Neural cell (in vitro differentiated cells): ENCODE measurements around the gene MASTL. TPM values are rescaled to one million over a fixed set of nuclear protein-coding genes. Genes with fewer than 3 reads are reported as not detected.

Source experiments
- H2AFZ ChIP-seq: fragments of 200-600, 300-800 bp; sonication (generic), shearing (Covaris generic); 2 replicates; pipeline ENCODE4 v1.6.0; 2014; ENCODE audit warnings: low read depth, mild to moderate bottlenecking, antibody characterized with exemption, low read length, moderate library complexity
- H3F3A ChIP-seq: fragments of 200-600 bp; shearing (Covaris generic); 2 replicates; pipeline ENCODE4 v1.6.1; 2016; ENCODE audit warnings: mild to moderate bottlenecking, moderate library complexity, mixed read lengths, antibody characterized with exemption, low read length; ENCODE audit not compliant: insufficient read depth, poor library complexity, severe bottlenecking
- H3K27ac ChIP-seq: fragments of 200-600, 300-800 bp; sonication (generic), shearing (Covaris generic); 2 replicates; pipeline ENCODE4 v1.5.1; 2014; ENCODE audit warnings: mild to moderate bottlenecking, low read length, moderate library complexity
- H3K27me3 ChIP-seq: fragments of 300-800, 200-600 bp; sonication (generic), shearing (Covaris generic); 2 replicates; pipeline ENCODE4 v1.6.0; 2014; ENCODE audit warnings: mild to moderate bottlenecking, low read depth, low read length, moderate library complexity; ENCODE audit not compliant: insufficient read depth
- H3K36me3 ChIP-seq: fragments of 300-800, 200-600 bp; sonication (generic), shearing (Covaris generic); 2 replicates; pipeline ENCODE4 v1.5.1; 2014; ENCODE audit warnings: mild to moderate bottlenecking, antibody characterized with exemption, low read length, moderate library complexity; ENCODE audit not compliant: insufficient read depth
- H3K4me2 ChIP-seq: fragments of 300-800, 200-600 bp; sonication (generic), shearing (Covaris generic); 2 replicates; pipeline ENCODE4 v1.6.0; 2014; ENCODE audit warnings: mild to moderate bottlenecking, low read length
- H3K4me3 ChIP-seq: fragments of 300-800, 200-600 bp; sonication (generic), shearing (Covaris generic); 2 replicates; pipeline ENCODE4 v1.5.1; 2014; ENCODE audit warnings: mild to moderate bottlenecking, low read length, moderate library complexity
- H3K79me2 ChIP-seq: fragments of 200-600 bp; shearing (Covaris generic); replicated peaks from 2 replicates; pipeline ENCODE4 v1.6.0; 2014; ENCODE audit warnings: mild to moderate bottlenecking, low read length, moderate library complexity; ENCODE audit not compliant: insufficient read depth
- H3K9ac ChIP-seq: fragments of 300-800, 200-600 bp; sonication (generic), shearing (Covaris generic); 2 replicates; pipeline ENCODE4 v1.6.1; 2016; ENCODE audit warnings: mild to moderate bottlenecking, low read length, mixed read lengths
- H3K9me2 ChIP-seq: fragments of 200-600 bp; shearing (Covaris generic); 2 replicates; pipeline ENCODE4 v1.6.1; 2016; ENCODE audit warnings: mild to moderate bottlenecking, low read length, mixed read lengths; ENCODE audit not compliant: insufficient read depth
- H3K9me3 ChIP-seq: fragments of 200-600, 300-800 bp; sonication (generic), shearing (Covaris generic); 2 replicates; pipeline ENCODE4 v1.6.1; 2016; ENCODE audit warnings: mild to moderate bottlenecking, mixed run types, low read length, moderate library complexity, mixed read lengths
- H4K20me1 ChIP-seq: fragments of 200-600 bp; shearing (Covaris generic); 2 replicates; pipeline ENCODE4 v1.6.1; 2016; ENCODE audit warnings: mild to moderate bottlenecking, mixed run types; ENCODE audit not compliant: insufficient read depth
- CTCF ChIP-seq: fragments of 450-650 bp; IDR thresholded peaks from 2 replicates; pipeline ENCODE4 v1.5.1; 2014; ENCODE audit warnings: antibody characterized with exemption, mild to moderate bottlenecking, moderate library complexity; ENCODE audit not compliant: poor library complexity, severe bottlenecking
- EP300 ChIP-seq: fragments of 450-650 bp; conservative IDR thresholded peaks from 2 replicates; pipeline ENCODE4 v1.6.1; 2014; ENCODE audit warnings: antibody characterized with exemption, mild to moderate bottlenecking, moderate library complexity; ENCODE audit not compliant: poor library complexity, severe bottlenecking
- EZH2 ChIP-seq: fragments of 200-600, 300-800 bp; shearing (Covaris generic), sonication (generic); IDR thresholded peaks from 2 replicates; pipeline ENCODE4 v1.6.1; 2014; ENCODE audit warnings: antibody characterized with exemption, low read length, borderline replicate concordance, mild to moderate bottlenecking; ENCODE audit not compliant: insufficient read depth, poor library complexity, severe bottlenecking
- MXI1 ChIP-seq: fragments of 450-650 bp; conservative IDR thresholded peaks from 2 replicates; pipeline ENCODE4 v1.6.1; 2014; ENCODE audit warnings: antibody characterized with exemption, mild to moderate bottlenecking; ENCODE audit not compliant: poor library complexity, severe bottlenecking
- POLR2AphosphoS5 ChIP-seq: IDR thresholded peaks from 2 replicates; pipeline ENCODE4 v1.6.1; 2012
- RAD21 ChIP-seq: fragments of 450-650 bp; conservative IDR thresholded peaks from 2 replicates; pipeline ENCODE4 v1.6.1; 2014; ENCODE audit warnings: antibody characterized with exemption, mild to moderate bottlenecking, moderate library complexity
- REST ChIP-seq: IDR thresholded peaks from 2 replicates; pipeline ENCODE4 v1.6.1; 2012; ENCODE audit warnings: borderline replicate concordance
- SMC3 ChIP-seq: fragments of 450-650 bp; conservative IDR thresholded peaks from 2 replicates; pipeline ENCODE4 v1.6.1; 2014; ENCODE audit warnings: antibody characterized with exemption, mild to moderate bottlenecking, moderate library complexity; ENCODE audit not compliant: poor library complexity
- TAF1 ChIP-seq: IDR thresholded peaks from 2 replicates; pipeline ENCODE4 v1.6.1; 2012; ENCODE audit warnings: low read depth
- polyA minus RNA-seq: library from RNA; depleted of rRNA, polyadenylated mRNA; stranded (reverse); fragments of >200 nt; gene quantifications from 2 replicates; pipeline ENCODE4 v1.2.3, GENCODE V29; 2014
- polyA plus RNA-seq: library from polyadenylated mRNA; depleted of rRNA; stranded (reverse); fragments of >200 nt; gene quantifications from 2 replicates; pipeline ENCODE4 v1.2.3, GENCODE V29; 2014

Gene MASTL
- polyA plus RNA-seq (7.1 and 7.6 TPM in 2 replicates), polyA minus RNA-seq (12.8 and 13.1 TPM in 2 replicates)

GRCh38 chr10:27155066-27155754 lies at the start of gene MASTL:
Gene MASTL, plus strand, starts transcription at chr10:27155352. Its CDS starts 75 bp downstream, at chr10:27155427.
- H3K36me3 ChIP-seq: no peaks in the 10 kb centered on the region
- peak within 1 kb of the TSS; percentile 99 for H3K27ac ChIP-seq
- TF ChIP-seq POLR2AphosphoS5: peak; percentile 95
- TF ChIP-seq EP300: peak; percentile 55
- peak; percentile 93 for TF ChIP-seq MXI1
- no peak for TF ChIP-seq SMC3
- no peak for TF ChIP-seq EZH2
- peak; percentile 86 for TF ChIP-seq TAF1
- no peak for TF ChIP-seq RAD21
- no peak for TF ChIP-seq CTCF
- peak; percentile 66 for TF ChIP-seq REST
- H3K4me2 ChIP-seq: peak within 1 kb of the TSS; percentile 93
- no peaks in the 10 kb centered on the region for H3K9me3 ChIP-seq
- H3K9ac ChIP-seq: peak within 1 kb of the TSS; percentile 97
- peak within 1 kb of the TSS; percentile 99 for H2AFZ ChIP-seq
- peak within 1 kb of the TSS; percentile 98 for H3K4me3 ChIP-seq
- no peaks in the 10 kb centered on the region for H3K9me2 ChIP-seq
- no peaks in the 10 kb centered on the region for H4K20me1 ChIP-seq
- H3K27me3 ChIP-seq: no peaks in the 10 kb centered on the region
- peaks cover 50% of the 10 kb centered on the region for H3K79me2 ChIP-seq
- peaks cover 9% of the 10 kb centered on the region for H3F3A ChIP-seq

GRCh38 chr10:27108165-27108564 lies 47.0 kb upstream of the MASTL start:
- H3K27me3 ChIP-seq: no peaks in the 10 kb centered on the region

More at GRCh38 chr10:27108165-27108564, 47.0 kb upstream of the MASTL start:
- no peak overlapping the region for H3K4me3 ChIP-seq
- no peaks in the 10 kb centered on the region for H3K79me2 ChIP-seq
- H3K9me2 ChIP-seq: no peaks in the 10 kb centered on the region
- no peaks in the 10 kb centered on the region for H3K36me3 ChIP-seq
- TF ChIP-seq MXI1: no peak
- no peak for TF ChIP-seq POLR2AphosphoS5
- no peak for TF ChIP-seq EZH2
- TF ChIP-seq RAD21: no peak
- no peaks in the 10 kb centered on the region for H4K20me1 ChIP-seq
- H3K27ac ChIP-seq: no peak overlapping the region
- no peak overlapping the region for H3K9ac ChIP-seq
- no peaks in the 10 kb centered on the region for H3K9me3 ChIP-seq
- H2AFZ ChIP-seq: no peak overlapping the region
- no peak overlapping the region for H3K4me2 ChIP-seq
- H3F3A ChIP-seq: no peaks in the 10 kb centered on the region
